Activated CD4-positive, alpha-beta T cell treated with anti-CD3 and anti-CD28 coated beads for 4 hours (primary cell): ENCODE results near the gene ACTL6B.
"Not testable (repeated sequence)": the region's sequence is repeated elsewhere in the genome, so short reads cannot be mapped to it uniquely, and the experiment has no call there.

Experiments used
- DNase-seq, 2 donors: peaks; one replicate each; pipeline ENCODE4 v3.0.0-alpha.2; 2020

ACTL6B gene

GRCh38 chr7:100671353-100672327, 15.4 kb upstream of the ACTL6B start:
- DNase-seq = no peak

GRCh38 chr7:100670074-100670473, 13.8 kb upstream of the ACTL6B start:
- DNase-seq = no peak

- not testable (repeated sequence) for DNase-seq
Measured at GRCh38 chr7:100669106-100669505, 12.9 kb upstream of the ACTL6B start.

- DNase-seq = no peak
Measured at GRCh38 chr7:100668069-100668449, 11.8 kb upstream of the ACTL6B start.

GRCh38 chr7:100667331-100668068, 11.3 kb upstream of the ACTL6B start:
- DNase-seq = no peak

- no peak for DNase-seq
Measured at GRCh38 chr7:100665168-100665726, 9.0 kb upstream of the ACTL6B start.

- DNase-seq = not testable (repeated sequence)
Measured at GRCh38 chr7:100662194-100662776, 6.0 kb upstream of the ACTL6B start.

GRCh38 chr7:100654908-100655831, 1.1 kb downstream of the ACTL6B start:
- no peak for DNase-seq

- DNase-seq = no peak
Measured at GRCh38 chr7:100649826-100650565, 6.3 kb downstream of the ACTL6B start.

- DNase-seq = no peak
Measured at GRCh38 chr7:100642534-100642907, 13.7 kb downstream of the ACTL6B start.

- DNase-seq = no peak
Measured at GRCh38 chr7:100641860-100642533, 14.3 kb downstream of the ACTL6B start.

GRCh38 chr7:100641463-100641859, 14.8 kb downstream of the ACTL6B start, which contains the start of gene TFR2:
Gene TFR2, minus strand, starts transcription at chr7:100641552. Its CDS starts 43 bp downstream, at chr7:100641509.
- no peak for DNase-seq

- DNase-seq = no peak
Measured at GRCh38 chr7:100640517-100641440, 15.5 kb downstream of the ACTL6B start.

GRCh38 chr7:100639995-100640516, 16.2 kb downstream of the ACTL6B start:
- DNase-seq = no peak

GRCh38 chr7:100632951-100633717, 23.1 kb downstream of the ACTL6B start:
- DNase-seq = peak; percentile 47 to 59

- DNase-seq = no peak
Measured at GRCh38 chr7:100630066-100630465, 26.2 kb downstream of the ACTL6B start.

- DNase-seq = no peak
Measured at GRCh38 chr7:100629117-100629716, 27.0 kb downstream of the ACTL6B start.

- DNase-seq = no peak
Measured at GRCh38 chr7:100627238-100627549, 29.1 kb downstream of the ACTL6B start.
